Renal cortex interstitium (tissue), 11 donors: ENCODE data around the gene SUN1. TPM values are rescaled to one million over a fixed set of nuclear protein-coding genes. Genes with fewer than 3 reads are reported as not detected.

ENCODE experiments used
- DNase-seq, 11 donors: peaks; one replicate each; pipeline ENCODE4 v3.0.0-alpha.2; 2013; ENCODE audit warnings: low read depth in 9 of 11, low spot score in 4 of 11; ENCODE audit errors: extremely low read depth in 1 of 11
- polyA plus RNA-seq, 3 donors: library from polyadenylated mRNA; unstranded; fragments of 120-200 nt; gene quantifications; one replicate each; pipeline ENCODE4 v1.2.1, GENCODE V29; 2013; ENCODE audit not compliant: insufficient read length in 3 of 3

SUN1 gene
- polyA plus RNA-seq, 3 donors = 127 to 168 (median 131) TPM

- DNase-seq = no peak
Measured at GRCh38 chr7:883055-884021, 51.1 kb downstream of the SUN1 start.

- DNase-seq = no peak
Measured at GRCh38 chr7:884191-885003, 52.1 kb downstream of the SUN1 start.

GRCh38 chr7:885261-885892 lies 53.1 kb downstream of the SUN1 start:
- no peak for DNase-seq

DNA sequence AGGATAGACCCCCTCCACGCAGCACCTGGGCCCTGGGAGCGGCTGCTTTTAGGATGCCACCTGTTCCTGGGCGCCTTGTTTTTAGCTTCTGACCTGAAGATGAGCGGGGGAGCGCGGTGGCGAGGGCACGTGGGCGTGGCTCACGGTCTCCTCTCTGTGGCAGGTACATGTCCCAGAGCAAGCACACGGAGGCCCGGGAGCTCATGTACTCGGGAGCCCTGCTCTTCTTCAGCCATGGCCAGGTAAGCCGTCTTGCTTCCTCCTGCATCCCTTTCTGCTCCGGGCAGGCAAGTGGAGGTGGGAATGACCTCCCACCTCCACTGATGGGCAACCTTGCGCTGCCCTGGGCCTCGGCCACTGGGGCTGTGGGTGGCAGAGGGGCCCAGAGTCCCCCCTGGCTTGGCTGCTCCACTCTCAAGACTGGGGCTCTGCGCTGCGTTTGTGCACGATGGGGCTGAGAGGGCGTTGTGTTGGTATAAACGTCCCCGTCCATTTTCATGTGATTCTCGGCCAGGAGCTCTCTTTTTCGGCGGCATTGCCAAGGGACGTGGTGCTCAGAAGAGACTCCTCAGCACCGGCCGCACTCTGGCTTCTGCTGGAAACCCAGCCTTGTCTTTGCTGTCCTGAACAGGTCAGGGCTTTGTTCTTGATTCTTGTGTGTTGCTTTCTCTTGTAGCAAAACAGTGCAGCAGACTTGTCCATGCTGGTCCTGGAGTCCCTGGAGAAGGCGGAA lies 53.8 kb downstream of the SUN1 start:
- no peak for DNase-seq

DNA sequence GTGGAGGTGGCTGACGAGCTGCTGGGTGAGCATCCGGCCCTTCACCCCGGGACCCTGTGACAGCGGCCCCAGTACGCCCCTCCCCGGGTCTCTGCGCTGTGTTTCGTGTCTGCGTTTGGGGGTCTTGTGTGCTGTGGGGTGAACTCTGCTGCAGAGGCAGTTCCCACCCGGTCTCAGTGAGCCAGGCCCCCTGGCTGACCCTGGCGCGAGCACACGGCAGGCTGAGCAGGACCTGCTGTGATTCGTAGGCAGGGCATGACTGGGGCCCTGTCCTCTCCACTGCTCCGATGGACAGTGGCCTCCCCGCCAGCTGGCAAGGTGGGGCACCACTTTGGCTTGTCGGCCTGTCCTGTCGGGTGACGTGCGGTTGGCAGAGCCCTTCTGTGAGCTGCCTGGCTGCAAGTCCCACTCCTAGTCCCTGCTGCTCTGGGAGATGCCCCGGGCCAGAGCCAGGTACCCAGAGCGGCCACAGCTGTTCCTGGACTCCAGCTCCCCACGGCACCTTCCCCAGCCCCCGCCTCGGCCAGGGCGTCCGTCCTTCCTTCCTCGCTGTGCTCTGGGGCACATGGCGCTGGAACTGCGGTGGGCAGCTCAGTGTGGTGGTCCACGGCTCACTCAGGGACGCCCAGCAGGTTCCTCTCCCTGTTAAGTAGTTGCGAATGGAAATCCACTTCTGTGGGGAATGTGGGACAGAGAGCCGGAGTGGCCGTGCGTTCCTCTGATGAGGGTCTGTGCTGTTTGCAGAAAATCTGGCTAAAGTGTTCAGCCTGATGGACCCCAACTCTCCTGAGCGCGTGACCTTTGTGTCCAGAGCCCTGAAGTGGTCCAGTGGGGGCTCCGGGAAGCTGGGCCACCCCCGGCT lies 54.6 kb downstream of the SUN1 start:
- DNase-seq = no peak

GRCh38 chr7:887488-887820 lies 55.2 kb downstream of the SUN1 start:
- no peak for DNase-seq

GRCh38 chr7:888081-889024 lies 56.1 kb downstream of the SUN1 start:
- no peak for DNase-seq

GRCh38 chr7:889025-889390 lies 56.7 kb downstream of the SUN1 start:
- DNase-seq = no peak

DNA sequence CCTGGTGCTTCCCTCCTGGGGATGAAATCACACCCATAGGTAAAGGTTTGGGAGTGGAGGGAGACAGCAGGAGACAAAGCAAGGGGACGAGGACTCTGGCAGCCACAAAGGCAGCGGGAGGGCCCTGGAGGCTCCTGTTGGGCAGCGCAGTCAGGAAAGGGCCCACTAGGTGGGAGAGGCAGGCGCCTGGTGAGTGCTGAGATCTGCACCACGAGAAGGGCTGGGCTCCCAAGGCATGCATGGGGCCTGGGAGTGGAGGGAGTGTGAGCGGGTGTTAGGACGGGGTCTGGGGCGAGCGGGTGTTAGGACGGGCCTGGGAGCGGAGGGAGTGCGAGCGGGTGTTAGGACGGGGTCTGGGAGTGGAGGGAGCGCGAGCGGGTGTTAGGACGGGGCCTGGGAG lies 57.1 kb downstream of the SUN1 start:
- no peak for DNase-seq

DNA sequence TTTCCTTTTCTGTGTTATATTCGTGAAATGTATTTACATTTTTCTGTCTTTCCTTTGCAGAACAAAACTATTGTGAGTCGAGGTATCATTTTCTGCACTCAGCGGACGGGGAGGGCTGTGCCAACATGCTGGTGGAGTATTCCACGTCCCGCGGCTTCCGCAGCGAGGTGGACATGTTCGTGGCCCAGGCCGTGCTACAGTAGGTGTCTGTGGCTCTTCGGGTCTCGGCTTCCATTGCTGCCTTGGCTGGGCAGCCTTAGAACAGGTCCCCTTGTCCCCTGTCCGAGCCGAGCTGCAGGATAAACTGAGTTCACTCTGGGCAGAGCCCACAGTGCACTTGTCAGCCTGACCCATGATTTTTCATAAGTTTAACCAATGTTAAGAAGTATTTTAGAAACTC lies 58.6 kb downstream of the SUN1 start:
- no peak for DNase-seq

- no peak for DNase-seq
Measured at GRCh38 chr7:891291-891690, 59.0 kb downstream of the SUN1 start.

DNA sequence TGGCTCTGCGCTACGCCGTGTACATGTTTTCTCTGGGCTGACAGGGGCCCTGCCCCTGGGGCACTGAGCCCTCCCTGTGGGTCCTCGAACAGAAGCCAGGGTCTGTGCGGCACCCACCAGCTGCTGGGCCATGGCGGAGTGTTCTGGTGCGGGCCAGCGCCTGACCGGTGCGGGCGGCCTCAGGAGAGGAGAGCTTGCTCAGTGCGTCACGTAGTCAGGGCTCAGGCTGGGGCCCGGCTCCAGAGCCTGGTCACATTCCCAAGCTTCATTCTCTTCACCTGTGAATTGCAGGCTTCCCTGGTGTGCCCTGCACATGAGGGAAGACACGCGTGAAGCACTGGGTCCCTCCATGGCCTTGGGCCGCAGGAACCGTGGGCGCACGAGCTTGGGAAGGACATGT lies 59.5 kb downstream of the SUN1 start:
- no peak for DNase-seq

DNA sequence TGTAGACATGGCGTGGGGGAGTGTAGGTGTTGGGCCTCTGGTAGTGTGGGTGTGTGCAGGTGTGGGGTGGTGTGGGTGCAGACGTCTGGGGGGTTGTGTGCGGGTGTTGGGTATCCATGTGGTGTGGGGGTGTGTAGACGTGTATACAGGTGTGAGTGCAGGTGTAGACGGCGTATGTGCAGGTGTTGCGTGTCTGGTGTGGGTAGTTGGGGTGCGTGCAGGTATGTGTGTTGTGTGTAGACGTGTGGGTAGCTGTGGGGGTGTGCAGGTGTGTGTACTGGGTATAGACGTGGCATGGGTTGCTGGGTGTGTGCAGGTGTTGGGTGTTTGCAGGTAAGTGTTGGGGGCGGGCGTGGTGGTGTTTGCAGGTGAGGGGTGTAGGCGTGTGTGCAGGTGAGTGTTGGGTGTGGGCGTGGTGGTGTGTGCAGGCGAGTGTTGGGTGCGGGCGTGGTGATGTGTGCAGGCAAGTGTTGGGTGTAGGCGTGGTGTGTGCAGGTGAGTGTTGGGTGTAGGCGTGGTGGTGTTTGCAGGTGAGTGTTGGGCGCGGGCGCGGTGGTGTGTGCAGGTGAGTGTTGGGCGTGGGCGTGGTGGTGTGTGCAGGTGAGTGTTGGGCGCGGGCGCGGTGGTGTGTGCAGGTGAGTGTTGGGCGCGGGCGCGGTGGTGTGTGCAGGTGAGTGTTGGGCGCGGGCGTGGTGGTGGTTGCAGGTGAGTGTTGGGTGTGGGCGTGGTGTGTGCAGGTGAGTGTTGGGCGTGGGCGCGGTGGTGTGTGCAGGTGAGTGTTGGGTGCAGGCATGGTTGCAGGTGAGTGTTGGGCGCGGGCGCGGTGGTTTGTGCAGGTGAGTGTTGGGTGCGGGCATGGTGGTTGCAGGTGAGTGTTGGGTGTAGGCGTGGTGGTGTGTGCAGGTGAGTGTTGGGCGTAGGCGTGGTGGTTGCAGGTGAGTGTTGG lies 60.6 kb downstream of the SUN1 start:
- no peak for DNase-seq

- no peak for DNase-seq
Measured at GRCh38 chr7:893686-894085, 61.4 kb downstream of the SUN1 start.

GRCh38 chr7:894164-894867 lies 62.0 kb downstream of the SUN1 start:
- no peak for DNase-seq
